NCI-H774 (cell line): ENCODE data around the gene ZSCAN21.
A peak's percentile ranks its signal among the peaks of the same experiment; 100 is the strongest.
"Not testable (repeated sequence)": the region's sequence is repeated elsewhere in the genome, so short reads cannot be mapped to it uniquely, and the experiment has no call there.

ENCODE experiments used
- DNase-seq: peaks from one replicate; lab custom pipeline; 2025; lab: John Stamatoyannopoulos, UW

The ZSCAN21 gene

DNA sequence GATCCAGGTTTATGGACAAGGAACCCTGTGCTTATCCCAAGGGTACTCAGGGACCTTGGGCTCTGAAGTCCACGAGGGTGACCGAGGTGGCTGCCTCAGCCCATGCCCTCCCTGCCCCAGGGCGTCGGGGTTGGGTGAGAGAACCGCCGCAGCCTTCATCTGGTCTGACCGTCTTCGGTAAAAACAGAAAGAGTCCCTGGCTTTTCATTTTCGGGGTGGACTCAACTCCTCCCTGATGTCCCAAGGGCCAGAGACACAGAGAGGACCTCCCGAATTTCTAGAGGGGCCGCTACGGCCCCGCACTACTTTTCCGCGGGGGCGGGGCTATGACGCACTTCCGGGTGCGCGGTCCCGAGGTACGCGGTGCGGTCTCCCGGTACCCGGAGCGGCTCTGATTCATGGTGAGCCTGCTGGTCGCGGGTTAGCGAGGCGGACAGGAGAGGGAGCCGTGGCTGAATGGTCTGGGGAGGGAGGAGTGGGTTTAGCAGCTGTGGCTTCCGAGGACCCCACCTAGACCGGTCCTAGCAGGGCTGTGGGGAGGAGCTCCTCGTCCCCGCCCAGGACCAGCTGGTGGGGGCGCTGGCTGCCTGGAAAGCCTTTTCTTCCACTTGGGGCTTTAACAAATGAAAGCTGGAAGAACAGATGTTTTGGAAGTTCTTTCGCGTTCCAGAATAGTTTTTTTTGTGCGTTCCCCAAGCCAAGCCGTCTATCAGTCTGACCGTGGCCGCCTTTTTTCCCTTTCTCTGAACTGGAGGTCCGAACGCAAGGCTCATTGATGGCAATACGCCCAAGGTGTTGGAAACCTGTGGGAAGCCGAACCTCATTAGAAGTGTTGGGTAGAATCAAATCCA, at the start of gene ZSCAN21:
Gene ZSCAN21 (plus strand): TSS at position 334 of the 851 bp plus-strand sequence. CDS start 7,233 bp downstream, outside the sequence.
- DNase-seq: peak; percentile 75

DNA sequence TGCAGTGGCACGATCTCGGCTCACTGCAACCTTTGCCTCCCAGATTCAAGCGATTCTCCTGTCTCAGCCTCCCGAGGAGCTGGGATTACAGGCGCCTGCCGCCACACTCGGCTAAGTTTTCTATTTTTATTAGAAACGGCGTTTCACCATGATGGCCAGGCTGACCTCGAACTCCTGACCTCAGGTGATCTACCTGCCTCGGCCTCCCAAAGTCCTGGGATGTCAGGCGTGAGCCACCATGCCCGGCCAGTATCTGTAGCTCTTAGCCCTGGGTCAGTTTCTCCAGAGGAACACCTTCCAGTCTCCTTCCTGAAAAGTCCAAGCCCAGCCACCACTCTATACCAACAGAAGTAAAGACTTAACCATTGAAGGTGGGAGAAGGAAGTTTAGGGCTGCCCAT, 49.3 kb upstream of the ZSCAN21 start:
- no peak for DNase-seq

DNA sequence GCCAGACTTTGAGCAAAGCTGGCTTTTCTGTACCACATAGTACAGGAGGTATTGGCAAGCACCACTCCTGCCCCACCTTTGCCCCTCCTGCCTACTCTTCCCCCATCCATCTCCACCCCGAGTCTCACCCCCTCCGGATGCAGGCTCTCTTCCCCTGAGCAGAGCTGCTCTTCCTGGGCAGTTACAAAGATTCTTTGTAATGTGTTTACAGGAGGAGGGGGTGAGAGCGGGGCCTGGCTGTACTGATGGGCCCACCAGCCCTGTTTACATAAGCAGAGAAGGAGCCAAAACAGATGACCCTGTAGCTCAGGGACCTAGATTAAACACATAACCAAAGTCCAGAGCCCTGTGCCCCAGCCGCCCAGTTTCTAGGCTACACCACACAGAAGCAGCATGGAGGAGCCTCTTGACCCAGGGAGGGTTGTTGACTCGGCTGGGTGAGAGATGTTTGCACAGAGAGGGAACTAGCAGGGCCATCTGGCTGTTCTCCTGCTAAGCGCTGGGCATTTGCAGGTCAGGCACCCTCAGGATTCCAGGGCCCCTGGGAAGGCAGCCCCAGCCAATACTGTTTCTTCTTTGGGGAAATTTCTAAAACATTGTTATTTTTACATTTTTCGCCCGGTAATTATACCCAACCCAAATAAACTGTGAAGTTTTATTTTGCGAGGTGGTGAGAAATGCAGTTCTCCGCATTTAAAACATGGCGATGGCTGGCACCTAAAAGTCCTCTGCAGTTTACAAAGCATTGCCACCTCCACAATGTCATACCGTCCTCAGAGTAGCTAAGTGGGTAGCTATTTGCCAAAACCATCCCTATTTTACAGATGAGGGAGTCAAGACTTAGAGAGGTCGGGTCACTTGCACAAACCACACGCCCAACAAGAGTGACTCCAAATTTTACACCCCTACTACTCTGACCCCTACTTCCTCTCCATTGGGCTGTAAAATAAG, 45.6 kb upstream of the ZSCAN21 start:
- DNase-seq: peak; percentile 95

DNA sequence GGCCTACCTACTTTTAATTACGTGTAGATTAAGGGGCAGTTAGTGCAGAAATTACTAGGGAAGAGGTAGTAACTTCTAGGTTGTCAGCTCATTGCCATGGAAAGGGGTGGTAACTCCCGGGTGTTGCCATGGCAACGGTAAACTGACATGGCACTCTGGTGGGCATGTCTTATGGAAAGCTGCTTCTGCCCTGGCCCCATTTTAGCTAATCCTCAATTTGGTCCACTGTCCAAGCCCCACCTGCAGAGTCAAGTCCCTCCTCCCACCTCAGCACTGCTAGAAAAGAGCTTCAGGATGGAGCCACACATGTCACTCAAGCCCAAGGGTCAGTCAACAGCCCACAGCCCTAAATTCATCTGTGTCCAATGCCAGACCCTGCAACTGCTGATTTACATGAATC, 41.7 kb upstream of the ZSCAN21 start:
- peak; percentile 19 for DNase-seq

DNA sequence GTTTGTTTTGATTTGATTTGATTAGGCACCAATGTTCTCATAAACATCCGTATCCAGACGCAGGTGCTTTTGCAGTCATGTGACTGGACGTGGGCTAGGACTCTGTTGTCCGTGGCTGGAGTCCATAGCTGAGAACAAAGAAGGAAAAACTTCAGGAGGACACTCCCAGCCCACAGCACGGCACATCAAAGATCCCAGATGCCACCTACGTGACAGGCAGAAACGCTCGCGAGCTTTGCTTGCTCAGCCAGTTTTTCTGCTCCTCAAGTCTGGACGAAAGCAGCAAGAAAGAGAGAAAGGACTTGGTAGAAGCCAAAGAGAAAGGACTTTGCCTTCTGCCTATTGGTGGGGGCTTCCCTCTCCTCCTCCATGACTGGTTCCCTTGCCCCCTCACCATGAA, 41.0 kb upstream of the ZSCAN21 start:
- DNase-seq: peak; percentile 37

DNA sequence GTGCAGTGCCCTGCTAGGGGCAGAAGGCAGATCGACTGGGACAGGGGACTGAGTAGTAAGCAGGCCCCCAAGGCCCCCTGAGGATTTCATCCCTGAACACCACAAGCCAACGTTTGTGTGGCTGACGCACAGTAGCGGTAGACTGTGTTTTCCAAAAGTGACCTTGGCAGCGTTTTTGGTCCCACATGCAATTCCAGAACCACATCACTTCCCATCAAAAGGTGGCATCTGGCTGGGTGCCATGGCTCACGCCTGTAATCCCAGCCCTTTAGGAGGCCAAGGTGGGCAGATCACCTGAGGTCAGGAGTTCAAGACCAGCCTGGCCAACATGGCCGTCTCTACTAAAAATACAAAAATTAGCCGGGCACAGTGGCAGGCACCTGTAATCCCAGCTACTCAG, 39.6 kb upstream of the ZSCAN21 start:
- DNase-seq: not testable (repeated sequence)

DNA sequence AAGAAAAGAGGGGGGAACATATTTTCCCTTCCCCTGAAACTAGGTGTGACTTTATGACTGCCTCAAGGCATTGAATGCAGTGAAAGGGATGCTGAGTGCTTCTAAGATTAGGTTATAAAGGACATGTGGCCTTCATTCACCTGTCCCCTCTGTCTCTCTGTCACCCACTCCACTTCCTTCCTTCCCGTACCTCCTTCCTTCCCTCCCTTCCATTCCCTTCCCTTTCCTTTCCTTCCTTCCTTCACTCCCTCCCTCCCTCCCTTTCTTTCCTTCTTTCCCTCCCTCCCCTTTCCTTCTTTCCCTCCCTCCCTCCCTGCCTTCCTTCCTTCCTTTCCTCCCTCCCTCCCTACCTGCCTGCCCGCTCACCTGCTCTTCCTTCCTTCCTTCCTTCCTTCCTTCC, 38.7 kb upstream of the ZSCAN21 start:
- DNase-seq: no peak

DNA sequence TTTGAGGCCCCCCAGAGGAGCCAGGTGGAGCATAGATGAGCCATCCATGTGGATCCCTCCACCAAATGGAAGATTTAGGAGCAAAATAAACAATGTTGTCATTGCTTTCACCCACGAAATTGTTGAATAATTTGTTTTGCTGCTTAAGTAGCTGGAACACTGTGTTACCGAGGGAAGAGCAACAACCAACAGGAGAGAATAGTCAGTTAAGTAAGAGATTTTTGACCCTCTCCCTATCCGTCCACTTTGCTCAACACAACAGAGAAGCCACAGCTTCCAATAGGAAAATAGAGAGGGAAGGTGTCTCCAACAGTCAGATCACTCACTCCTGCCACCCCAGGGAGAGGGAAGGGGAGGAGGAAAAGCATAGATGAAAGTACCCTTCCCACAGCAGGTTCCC, 38.1 kb upstream of the ZSCAN21 start:
- DNase-seq: no peak

DNA sequence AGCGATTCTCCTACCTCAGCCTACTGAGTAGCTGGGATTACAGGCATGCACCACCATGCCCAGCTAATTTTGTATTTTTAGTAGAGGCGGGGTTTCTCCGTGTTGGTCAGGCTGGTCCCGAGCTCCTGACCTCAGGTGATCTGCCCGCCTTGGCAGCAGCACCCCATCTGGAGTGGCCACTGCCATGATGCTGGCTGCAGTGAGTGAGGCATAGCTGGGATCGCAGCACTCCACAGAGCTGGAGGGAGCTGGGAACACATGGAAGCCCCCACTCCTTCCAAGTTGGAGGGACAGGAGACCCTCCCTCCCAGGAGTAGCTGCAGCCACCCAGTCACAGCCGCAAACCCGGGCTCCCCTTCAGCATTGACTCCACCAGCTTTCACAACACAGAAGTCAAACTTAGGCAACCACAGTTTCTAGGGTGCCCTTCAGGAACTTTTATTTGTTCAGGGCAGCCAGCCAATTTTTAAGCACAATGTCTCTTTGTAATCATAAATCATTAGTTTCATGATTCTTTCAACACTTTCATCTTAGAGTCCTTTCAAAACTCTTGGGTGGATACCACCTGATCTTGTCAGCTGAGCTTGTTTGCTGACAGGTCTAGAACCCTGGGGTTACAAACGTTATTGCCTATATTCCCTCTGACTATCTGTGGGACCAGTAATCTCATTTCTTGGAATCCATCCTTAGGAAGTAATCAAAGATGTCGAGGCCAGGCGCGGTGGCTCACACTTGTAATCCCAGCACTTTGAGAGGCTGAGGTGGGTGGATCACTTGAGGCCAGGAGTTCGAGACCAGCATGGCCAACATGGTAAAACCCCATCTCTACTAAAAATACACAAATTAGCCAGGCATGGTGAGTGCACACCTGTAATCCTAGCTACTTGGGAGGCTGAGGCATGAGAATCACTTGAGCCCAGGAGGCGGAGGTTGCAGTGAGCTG, 36.9 kb upstream of the ZSCAN21 start:
- not testable (repeated sequence) for DNase-seq

DNA sequence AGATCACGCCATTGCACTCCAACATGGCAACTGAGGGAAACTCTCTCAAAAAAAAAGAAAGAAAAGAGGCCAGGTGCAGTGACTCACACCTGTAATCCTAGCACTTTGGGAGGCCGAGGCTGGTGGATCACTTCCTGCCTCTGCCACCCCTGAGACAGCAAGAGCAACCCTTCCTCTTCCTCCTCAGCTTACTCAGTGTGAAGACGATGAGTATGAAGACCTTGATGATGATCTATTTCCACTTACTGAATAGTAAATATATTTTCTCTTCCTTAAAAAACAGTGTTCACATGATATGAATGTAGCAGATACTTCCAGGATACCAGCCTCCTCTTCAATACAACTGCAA, 36.3 kb upstream of the ZSCAN21 start:
- DNase-seq: no peak

DNA sequence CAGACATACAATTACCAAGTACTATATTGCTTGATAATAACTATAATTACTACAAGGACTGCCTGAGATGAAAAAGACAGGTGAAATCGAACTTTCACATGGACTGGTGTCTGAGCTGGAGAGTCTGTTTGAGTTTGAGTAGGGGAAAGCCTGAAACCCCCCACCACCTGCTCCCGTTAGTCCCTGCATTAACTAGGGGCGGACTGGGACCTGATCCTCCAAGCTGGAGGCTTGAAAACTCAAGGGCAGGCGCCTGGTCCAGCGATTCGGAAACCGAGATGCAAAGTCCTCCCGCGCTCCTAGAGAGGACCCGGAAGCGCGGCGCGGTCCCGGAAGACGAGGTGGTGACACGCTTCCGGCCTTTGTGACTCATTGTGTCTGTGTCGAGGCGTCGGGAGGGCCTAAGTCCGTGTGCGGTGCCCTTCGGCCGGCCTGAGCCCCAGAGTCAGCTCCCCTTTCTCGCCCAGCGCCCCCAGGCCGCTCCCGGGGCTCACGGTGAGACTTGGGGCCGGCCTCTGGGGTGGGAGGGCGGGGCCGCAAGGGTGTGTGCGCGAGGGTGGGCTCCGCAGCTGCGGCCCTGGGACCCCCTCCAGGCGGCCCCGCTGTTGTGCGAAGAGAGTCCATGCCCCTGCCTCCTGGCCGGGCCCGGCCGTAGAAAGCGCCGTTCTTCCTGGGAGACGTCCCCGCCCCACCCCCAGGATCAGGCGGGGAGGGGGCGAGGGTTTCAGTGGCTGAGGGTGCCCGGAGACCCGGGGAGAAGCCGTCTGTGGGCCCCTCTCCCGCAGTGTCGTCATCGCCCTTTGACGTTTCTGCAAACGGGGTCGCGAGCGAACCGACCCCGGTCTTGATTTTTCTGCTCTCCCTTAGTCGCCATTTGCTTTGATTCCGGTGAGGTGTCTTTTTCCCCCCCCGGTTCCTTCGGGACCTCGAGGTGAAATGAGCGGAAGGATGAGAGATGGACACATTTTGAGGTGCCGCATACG, 34.1 kb upstream of the ZSCAN21 start, which contains the start of gene ZKSCAN1:
Gene ZKSCAN1 (plus strand): TSS at position 365 of the 983 bp plus-strand sequence. CDS start 7,911 bp downstream, outside the sequence.
- DNase-seq: peak; percentile 91

DNA sequence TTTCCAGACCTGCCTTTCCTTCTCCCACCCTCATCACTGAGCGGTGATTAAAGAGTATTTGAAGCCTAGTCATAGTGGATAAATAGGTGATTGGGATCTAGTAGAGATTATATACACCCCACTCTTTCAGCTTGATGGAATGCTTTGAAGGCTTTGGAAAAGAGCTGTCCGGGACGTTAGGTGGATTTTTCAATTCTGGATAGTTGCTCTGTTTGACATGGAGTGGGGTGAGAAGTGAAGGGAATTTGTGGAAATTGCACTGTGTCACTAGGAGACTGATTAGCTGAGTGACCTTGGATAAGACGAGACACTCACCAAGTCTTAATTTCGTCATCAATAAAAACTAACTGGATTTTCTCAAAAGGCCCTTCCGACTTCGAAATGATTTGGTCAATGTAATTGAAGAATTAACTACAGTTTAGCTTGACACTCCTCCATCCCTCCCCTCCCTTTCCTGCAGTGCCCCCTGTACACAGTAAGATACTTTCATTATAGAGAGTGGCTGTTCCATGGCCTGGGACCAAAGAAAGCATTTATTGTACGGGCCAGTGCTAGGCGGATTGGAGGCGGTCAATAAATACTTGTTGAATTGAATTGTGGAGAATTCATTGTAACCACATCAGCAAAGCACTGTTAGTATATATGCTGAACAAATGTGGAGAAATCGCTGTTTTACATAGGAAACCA, 33.2 kb upstream of the ZSCAN21 start:
- DNase-seq: no peak

DNA sequence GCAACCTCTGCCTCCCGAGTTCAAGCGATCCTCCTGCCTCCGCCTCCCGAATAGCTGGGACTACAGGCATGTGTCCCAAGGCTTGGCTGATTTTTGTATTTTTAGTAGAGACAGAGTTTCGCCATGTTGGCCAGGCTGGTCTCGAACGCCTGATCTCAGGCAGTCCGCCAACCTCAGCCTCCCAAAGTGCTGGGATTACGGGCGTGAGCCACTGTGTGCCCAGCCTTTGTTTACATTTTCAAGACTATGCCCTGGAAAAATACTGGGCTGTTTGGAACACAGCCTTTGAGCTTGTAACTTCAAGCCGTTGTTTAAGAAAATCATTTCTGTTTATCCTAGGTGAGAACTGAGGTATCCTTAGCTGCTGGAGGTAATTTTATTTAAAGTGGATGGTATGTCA, 32.3 kb upstream of the ZSCAN21 start:
- DNase-seq: no peak

DNA sequence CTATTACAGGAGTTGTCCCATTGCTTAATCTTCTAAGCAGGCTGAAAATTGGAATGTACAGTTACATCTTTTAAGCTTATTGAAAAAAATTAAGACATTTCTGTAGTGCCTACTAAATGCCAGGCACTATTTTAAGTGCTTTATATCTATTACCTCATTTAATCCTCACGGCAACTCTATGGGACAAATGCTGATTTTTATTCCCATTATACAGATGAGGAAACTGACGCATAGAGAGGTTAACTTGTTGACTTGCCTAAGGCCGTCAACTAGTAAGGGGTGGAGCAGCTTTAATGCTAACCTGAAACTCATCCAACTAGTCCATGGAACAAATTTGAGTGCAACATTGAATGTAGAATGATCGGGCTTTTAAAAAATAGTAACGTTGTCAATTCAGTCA, 31.7 kb upstream of the ZSCAN21 start:
- no peak for DNase-seq

DNA sequence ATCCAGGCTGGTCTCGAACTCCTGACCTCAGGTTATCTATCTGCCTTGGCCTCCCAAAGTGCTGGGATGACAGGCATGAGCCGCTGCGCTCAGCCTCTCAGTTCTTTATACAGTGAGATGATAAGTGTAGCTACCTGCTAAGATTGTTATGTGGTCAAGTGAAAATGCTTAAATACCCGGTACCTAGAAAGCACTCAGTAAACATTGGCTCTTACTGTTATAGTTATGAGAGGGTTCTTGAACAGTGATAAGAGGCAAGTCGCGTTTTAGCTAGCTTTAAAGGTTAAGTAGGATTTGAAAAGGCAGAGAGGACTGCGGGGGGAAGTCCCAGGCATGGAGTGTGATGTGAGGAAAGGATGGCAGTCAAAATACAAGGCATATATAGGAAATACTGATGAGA, 29.7 kb upstream of the ZSCAN21 start:
- no peak for DNase-seq

DNA sequence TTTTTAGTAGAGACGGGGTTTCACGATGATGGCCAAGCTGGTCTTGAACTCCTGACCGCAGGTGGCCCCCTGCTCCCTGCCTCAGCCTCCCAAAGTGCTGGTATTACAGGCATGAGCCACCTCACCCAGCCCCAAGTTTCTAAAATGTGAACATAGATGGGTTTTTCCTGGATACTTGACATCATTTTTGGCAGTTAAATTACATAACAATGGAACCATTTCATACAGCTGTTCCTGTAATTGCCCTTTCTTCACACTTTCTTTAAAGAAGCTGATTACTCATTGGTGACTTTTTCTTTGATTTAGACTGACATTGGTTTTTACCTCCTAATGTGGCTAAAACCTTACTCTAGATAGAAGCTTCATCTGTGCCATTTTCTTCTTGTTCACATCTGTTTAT, 28.3 kb upstream of the ZSCAN21 start:
- no peak for DNase-seq

DNA sequence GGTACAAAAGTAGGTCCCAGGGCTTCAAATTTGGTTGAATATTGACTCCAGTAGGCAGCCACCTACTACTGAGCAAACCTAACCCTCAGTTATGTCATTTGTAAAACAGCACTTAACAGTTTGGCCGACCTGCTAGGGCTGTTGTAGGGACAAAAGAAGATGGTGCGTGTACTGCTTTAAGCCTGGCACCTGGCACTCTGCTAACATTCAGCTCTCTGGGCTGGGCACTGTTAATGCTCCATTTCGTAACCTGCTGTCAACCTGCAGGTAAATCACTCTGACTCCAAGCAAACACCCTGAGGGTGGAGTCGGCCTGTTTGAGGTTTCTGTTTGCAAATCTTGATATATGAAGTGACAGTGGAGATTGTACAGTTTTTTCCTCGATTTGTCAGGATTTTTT, 27.0 kb upstream of the ZSCAN21 start:
- DNase-seq: peak; percentile 78

DNA sequence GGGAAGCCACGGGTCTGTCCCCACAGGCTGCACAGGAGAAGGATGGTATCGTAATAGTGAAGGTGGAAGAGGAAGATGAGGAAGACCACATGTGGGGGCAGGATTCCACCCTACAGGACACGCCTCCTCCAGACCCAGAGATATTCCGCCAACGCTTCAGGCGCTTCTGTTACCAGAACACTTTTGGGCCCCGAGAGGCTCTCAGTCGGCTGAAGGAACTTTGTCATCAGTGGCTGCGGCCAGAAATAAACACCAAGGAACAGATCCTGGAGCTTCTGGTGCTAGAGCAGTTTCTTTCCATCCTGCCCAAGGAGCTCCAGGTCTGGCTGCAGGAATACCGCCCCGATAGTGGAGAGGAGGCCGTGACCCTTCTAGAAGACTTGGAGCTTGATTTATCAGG, 26.0 kb upstream of the ZSCAN21 start:
- no peak for DNase-seq

DNA sequence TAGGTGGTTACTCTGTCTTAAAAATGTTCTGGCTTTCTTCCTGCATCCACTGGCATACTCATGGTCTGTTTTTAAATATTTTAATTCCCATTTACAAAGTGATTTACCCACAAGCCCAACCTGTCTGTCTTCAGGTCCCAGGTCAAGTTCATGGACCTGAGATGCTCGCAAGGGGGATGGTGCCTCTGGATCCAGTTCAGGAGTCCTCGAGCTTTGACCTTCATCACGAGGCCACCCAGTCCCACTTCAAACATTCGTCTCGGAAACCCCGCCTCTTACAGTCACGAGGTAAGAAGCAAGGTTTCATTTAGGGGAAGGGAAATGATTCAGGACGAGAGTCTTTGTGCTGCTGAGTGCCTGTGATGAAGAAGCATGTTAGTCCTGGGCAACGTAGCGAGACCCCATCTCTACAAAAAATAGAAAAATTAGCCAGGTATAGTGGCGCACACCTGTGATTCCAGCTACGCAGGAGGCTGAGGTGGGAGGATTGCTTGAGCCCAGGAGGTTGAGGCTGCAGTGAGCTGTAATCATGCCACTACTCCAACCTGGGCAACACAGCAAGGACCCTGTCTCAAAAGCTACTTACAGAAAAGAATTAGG, 25.5 kb upstream of the ZSCAN21 start:
- no peak for DNase-seq
